Measurements from ENCODE around the gene SATB1.
"Not testable (repeated sequence)": the region's sequence is repeated elsewhere in the genome, so short reads cannot be mapped to it uniquely, and the experiment has no call there.

SATB1 gene

DNA sequence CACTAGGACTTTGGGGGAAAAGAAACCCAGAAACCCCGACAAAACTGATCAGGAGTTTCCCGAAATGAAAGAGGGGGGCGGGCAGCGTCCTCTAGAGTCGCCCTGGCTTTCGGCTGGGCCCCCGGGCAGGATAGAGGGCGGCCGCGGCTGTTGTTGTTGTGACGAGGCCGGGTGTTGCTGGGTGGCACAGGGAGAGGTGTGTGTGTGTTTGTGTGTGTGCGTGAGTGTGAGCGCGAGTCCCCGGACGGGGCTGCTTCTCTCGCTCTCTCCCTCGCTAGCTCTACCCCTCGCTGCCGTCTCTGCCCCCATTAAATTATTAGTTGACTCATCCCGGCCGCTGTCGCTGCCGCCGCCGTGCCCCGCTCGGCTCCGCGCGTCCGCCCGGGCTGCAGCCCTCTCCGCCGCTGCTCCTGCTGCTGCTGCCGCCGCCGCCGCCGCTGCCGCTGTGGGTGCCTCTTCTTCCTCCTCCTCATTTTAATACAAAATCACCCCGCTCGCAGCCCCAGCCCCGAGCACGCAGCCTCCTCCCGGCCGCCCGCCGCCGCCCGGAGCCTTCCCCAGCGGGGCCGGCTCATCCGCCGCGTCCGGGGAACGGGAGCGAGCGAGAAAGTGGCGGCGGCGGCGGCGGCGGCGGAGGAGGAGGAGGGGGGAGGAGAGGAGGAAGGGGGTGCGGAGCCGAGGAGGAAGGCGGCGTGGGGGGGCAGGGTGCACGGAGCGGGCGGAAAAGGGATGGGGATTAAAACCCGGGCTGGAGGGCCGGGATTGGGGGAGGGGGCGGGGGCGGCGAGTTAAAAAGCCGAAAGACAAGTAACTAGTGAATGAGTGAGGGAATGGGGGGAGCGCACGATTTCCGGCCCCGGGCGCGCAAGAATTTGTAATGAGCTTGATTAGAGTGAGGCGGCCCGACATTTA, at the start of gene SATB1:
Gene SATB1, minus strand, starts transcription at position 611 of the 912 bp plus-strand sequence. CDS start 4,372 bp downstream, outside the sequence.
- DNase-seq, result peak; percentile 76

GRCh38 chr3:18474202-18474601, 49.1 kb upstream of the SATB1 start:
- DNase-seq, result no peak

DNA sequence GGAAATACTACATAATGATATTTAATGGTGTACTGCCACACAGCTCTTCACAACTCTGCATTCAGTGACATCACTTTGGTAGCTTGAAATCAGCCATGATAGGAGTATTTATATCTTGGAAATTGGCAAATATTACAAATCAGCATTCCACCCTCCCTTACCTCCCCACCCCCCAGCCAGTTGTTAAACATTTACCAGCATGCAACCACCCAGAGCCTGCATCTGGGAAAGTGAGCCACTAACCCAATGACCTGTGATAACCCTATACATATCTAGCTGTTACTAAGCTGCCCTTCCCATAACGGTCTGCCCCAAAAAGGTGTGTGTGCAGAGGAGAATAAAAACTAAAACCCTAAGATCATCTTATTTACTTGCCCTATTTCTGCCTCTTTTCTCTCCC, 44.6 kb upstream of the SATB1 start:
- DNase-seq, result no peak

GRCh38 chr3:18466136-18466535, 41.0 kb upstream of the SATB1 start:
- no peak for DNase-seq

DNA sequence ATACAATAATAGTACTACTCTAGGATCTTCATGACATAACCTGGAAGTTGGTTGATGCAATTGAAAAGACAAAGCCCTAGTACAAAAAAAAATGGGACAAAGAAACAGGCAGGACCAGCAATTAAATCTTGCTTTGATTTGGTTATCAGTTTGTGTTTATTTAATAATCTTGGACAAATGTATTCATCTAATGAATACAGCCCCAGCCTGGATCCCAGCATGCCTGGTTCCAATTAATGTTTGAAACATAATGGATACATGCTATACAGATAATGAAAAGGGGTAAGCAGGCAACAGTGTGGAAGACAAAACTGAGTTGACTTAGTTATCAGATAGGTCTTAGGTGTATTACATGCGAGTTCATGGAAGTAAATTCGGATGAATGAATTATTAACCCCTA, 29.6 kb upstream of the SATB1 start:
- no peak for DNase-seq

- DNase-seq, result not testable (repeated sequence)
These were observed 24.5 kb upstream of the SATB1 start for GRCh38 chr3:18449618-18450017.

DNA sequence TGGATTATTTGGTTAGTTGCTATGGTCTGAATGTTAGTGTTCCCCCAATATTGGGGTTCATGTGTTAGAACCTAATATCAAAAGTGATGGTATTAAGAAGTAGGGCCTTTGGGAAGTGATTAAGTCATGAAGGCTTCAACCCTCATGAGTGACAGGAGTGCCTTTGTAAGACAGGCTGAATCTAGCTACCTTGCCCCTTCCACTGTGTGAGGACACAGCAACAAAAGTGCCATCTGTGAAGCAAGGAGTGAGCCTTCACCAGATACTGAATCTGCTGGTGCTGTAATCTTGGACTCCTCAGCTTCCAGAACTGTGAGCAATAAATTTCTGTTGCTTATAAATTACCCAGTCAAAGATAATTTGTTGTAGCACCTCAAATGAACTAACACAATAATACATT, 22.6 kb upstream of the SATB1 start:
- no peak for DNase-seq

DNA sequence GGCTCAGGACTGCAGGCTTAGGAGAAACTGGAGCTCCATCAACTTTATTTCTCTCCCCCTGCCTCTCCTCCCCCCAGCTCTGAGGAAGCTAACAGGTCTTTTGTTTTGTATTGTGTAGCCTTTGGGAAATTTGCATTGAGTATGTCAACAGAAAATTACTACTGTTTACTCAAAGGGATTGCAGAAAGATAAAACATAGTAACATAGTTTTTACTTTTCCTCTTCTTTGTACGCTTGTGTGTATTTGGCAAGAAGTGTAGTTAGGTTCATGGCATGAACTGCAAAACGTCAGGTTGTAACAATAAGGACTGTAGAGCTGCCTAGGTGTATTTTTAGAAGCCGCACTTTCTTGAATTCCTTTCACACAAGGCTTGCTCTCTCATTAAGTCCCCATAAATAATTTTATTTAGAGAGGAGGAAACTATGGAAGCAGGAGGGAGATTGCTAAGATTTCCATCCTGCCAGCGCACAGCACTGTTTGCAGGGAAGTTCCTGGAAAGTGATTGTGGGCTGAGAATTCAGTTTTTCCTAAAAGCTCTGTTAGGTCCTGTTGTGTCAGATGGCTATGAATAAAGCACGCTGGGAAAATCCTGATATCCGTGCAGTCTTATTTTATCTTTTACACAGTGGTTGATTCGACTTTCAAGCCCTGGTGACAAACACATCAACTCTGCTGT, 21.1 kb upstream of the SATB1 start:
- DNase-seq, result no peak

GRCh38 chr3:18445401-18446148, 20.4 kb upstream of the SATB1 start:
- no peak for DNase-seq

- peak; percentile 37 for DNase-seq
These were observed 19.7 kb upstream of the SATB1 start for GRCh38 chr3:18444595-18445400.

GRCh38 chr3:18443665-18444594, 18.8 kb upstream of the SATB1 start:
- DNase-seq, result no peak

DNA sequence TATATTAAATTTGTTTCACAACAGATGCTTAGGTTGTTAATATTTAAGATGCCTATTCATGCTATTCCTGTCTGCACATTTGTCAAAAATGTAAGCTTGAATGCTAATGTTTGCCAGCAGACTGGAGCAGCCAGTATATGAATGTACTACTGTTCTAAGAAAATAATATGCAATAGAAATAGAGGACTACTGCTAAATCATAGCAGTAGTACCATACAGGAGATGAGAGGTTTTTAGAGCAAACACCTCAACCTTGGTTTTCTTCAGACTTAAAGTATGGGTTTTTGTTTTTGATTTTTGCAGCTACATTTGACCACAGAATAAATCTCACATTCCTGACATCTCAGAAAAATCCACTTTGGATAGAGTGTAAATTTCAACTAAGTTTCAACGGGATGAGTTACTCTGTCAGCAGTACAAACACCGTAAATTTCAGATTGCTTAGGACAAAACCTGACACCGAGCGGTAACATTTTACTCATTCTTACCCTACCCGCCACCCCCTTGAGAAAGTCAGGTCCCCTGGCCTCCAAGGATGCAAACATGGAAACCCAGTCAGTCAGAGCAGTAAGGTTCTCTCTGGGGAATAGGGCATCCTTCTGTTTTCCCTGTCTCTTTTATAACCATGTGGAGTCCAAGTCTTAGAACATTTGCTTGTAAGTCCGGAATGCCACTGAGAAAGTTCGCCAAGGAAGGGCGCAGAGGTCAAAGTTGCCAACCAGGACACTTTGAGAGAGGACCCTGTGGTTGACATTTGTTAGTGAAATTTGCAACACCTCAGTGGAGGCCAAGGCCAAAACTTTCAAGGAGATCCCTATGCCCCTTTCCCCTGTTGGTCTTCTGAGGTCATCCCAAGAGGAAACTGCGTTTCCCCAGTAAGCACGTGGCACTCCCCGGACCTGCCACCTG, 17.9 kb upstream of the SATB1 start:
- DNase-seq, result no peak

GRCh38 chr3:18441551-18441950, 16.4 kb upstream of the SATB1 start:
- DNase-seq, result no peak

DNA sequence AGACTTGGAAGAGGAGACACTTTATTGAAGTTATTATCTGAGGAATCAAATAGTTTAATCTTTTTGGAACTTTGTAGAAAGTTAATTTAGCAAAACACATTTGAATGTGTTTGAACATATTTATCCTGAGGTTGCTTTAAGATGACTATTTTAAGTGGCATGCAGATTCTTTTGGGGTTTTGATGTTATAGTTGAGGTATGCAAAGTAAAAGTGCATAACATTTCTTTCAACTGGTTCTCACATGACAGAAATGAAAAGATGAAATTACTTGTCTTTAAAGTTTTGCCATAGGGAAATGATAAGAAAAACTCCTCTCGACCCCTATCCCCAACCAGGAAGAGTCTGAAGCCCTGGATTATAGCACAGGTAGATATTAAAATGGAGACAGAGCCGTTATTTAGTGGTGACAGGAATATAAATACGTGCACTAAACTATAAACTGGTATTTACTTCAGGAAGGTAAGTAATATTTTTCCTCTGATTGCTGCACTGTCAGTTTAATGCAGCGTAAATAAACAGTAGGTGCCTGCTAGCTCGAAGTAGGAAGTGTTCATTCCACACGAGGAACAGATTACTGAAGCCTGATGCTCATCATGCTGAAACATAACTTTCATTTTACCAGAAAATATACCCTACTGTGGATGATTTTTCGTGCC, 15.1 kb upstream of the SATB1 start:
- no peak for DNase-seq

GRCh38 chr3:18439281-18439680, 14.1 kb upstream of the SATB1 start:
- DNase-seq, result no peak

GRCh38 chr3:18438586-18438985, 13.4 kb upstream of the SATB1 start:
- no peak for DNase-seq

DNA sequence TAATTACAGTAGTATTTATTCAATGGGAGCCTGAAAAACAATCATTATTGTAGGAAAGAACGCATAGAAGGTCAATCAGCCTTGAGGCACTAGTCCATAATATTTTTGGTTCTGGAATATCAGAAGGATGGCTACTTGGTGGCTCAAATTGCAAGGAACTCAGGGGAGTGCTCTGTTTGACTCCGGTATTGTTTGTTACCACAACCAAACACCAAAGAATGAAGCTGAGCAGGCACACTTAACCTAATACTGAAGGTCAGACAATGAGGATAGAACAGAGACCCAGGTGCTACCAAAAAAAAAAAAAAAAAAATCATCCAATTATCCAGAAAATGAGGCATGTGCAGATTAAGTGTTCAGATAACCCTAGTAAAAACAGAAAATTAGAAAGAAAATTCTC, 11.1 kb upstream of the SATB1 start:
- DNase-seq, result no peak

- DNase-seq, result no peak
These were observed 9.6 kb upstream of the SATB1 start for GRCh38 chr3:18434711-18435110.

DNA sequence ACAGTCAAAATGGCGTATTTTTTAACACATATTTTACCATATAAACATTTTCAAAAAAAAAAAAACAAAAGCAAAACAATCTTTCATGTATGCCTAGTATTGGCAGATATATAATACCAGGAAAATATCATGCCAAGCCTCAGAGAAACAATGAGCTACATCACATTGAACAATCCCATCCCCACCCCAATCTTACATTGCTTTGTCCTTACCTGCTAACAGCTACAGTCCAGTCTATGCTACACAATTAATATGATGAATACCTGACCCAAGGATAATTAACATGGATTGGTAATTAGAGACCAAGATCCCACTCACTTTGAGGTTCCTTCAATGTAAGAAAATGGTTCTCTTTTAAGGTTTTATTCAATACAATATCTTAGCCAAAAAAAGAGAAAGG, 7.6 kb upstream of the SATB1 start:
- DNase-seq, result no peak

GRCh38 chr3:18431266-18431665, 6.1 kb upstream of the SATB1 start:
- no peak for DNase-seq

Measured in COR-L47 (cell line).